Transverse colon (tissue), 3 donors: ENCODE data around the gene ZNF283.

ENCODE experiments used
- CTCF ChIP-seq, 5 experiments: fragments of 200-600 bp in 3 of 5; fragments of 450-650 bp in 2 of 5; sonication (generic) in 3 of 5; IDR thresholded peaks; 1 replicate in 2 of 5; 2 replicates in 3 of 5; pipeline ENCODE4 v1.5.1; 2016 to 2017; ENCODE audit warnings: antibody characterized with exemption in 5 of 5, inconsistent platforms in 3 of 5, mild to moderate bottlenecking in 2 of 5, moderate library complexity in 1 of 5
- POLR2A ChIP-seq: fragments of 450-650 bp; IDR thresholded peaks from one replicate; pipeline ENCODE4 v1.6.1; 2016; ENCODE audit warnings: antibody characterized with exemption, mild to moderate bottlenecking, moderate library complexity

- TF ChIP-seq CTCF (IDR thresholded peaks at IDR 0.05) (no peak), POLR2A (no peak)
These were observed 38.1 kb upstream of the ZNF283 start for GRCh38 chr19:43789029-43789428.
